Stomach smooth muscle (tissue), 2 donors: Measurements from ENCODE around the gene PLAAT2.
"Not testable (repeated sequence)": the region's sequence is repeated elsewhere in the genome, so short reads cannot be mapped to it uniquely, and the experiment has no call there.

Experiments used
- H3K27ac ChIP-seq: one replicate; pipeline ENCODE4 v1.7.0; 2013; ENCODE audit warnings: mild to moderate bottlenecking, low read length, inconsistent platforms
- H3K27me3 ChIP-seq, 2 donors: one replicate each; pipeline ENCODE4 v1.7.0; 2013; ENCODE audit warnings: low read length in 2 of 2; ENCODE audit not compliant: insufficient read depth in 2 of 2, control insufficient read depth in 1 of 2
- H3K36me3 ChIP-seq, 2 donors: one replicate each; pipeline ENCODE4 v1.7.0; 2013; ENCODE audit warnings: low read length in 2 of 2; ENCODE audit not compliant: control insufficient read depth in 2 of 2, insufficient read depth in 2 of 2
- H3K4me1 ChIP-seq: one replicate; pipeline ENCODE4 v1.7.0; 2013; ENCODE audit warnings: low read length; ENCODE audit not compliant: control insufficient read depth, insufficient read depth
- H3K4me3 ChIP-seq, 2 donors: one replicate each; pipeline ENCODE4 v1.7.0; 2013; ENCODE audit warnings: low read length in 2 of 2
- H3K9ac ChIP-seq, 2 donors: one replicate each; pipeline ENCODE4 v1.7.0; 2013; ENCODE audit warnings: low read length in 2 of 2, mild to moderate bottlenecking in 1 of 2
- H3K9me3 ChIP-seq, 2 donors: one replicate each; pipeline ENCODE4 v1.7.0; 2013; ENCODE audit warnings: low read length in 2 of 2; ENCODE audit not compliant: control insufficient read depth in 2 of 2
- donor health status: healthy.
- donor health status: Pancreatic carcinoma.

Gene PLAAT2

GRCh38 chr11:63530021-63530420, 33.2 kb downstream of the PLAAT2 start:
- Histone ChIP-seq H3K9ac (no peak overlapping the region), H3K36me3 (no peaks in the 10 kb centered on the region), H3K9me3 (no peaks in the 10 kb centered on the region), H3K27ac (no peak overlapping the region), H3K4me3 (no peak overlapping the region), H3K27me3 (no peaks in the 10 kb centered on the region), H3K4me1 (peaks cover 3% of the 10 kb centered on the region)

DNA sequence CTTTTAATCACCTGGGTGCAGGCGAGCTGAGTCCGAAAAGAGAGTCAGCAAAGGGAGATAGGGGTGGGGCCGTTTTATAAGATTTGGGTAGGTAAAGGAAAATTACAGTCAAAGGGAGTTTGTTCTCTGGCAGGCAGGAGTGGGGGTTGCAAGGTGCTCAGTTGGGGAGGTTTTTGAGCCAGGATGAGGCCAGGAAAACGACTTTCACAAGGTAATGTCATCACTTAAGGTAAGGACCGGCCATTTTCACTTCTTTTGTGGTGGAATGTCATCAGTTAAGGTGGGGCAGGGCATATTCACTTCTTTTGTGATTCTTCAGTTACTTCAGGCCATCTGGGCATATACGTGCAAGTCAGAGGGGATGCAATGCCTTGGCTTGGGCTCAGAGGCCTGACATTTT, 33.8 kb downstream of the PLAAT2 start:
- H3K4me3 ChIP-seq, H3K36me3 ChIP-seq, H3K27me3 ChIP-seq, H3K27ac ChIP-seq, H3K9ac ChIP-seq, H3K4me1 ChIP-seq, H3K9me3 ChIP-seq: not testable (repeated sequence)

DNA sequence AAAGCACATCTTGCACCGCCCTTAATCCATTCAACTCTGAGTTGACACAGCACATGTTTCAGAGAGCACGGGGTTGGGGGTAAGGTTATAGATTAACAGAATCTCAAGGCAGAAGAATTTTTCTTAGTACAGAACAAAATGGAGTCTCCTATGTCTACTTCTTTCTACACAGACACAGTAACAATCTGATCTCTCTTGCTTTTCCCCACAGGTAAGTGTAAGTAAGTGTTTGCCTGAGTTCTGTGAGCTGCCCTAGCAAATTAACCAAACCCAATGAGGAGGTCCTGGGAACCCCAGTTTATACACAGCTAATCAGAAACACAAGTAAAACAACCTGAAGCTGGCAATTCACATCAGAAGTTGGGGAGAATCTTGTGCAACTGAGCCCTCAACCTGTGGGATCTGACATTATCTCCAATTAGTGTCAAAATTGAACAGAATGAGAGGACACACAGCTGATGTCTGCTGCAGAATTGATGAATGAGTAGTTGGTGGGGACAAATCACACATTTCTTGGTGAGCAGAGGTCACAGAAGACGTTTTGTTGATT, 34.4 kb downstream of the PLAAT2 start:
- not testable (repeated sequence) for H3K27ac ChIP-seq, H3K36me3 ChIP-seq, H3K9ac ChIP-seq, H3K27me3 ChIP-seq, H3K4me3 ChIP-seq, H3K9me3 ChIP-seq, H3K4me1 ChIP-seq

DNA sequence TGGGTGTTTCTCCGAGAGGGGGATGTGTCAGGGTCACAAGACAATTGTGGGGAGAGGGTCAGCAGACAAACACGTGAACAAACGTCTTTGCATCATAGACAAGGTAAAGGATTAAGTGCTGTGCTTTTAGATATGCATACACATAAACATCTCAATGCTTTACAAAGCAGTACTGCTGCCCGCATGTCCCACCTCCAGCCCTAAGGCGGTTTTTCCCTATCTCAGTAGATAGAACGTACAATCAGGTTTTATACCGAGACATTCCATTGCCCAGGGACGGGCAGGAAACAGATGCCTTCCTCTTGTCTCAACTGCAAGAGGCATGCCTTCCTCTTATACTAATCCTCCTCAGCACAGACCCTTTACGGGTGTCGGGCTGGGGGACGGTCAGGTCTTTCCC, 35.0 kb downstream of the PLAAT2 start:
- H3K27ac ChIP-seq, H3K9ac ChIP-seq, H3K36me3 ChIP-seq, H3K9me3 ChIP-seq, H3K4me3 ChIP-seq, H3K27me3 ChIP-seq, H3K4me1 ChIP-seq: not testable (repeated sequence)

GRCh38 chr11:63527667-63528066, 35.5 kb downstream of the PLAAT2 start:
- Histone ChIP-seq H3K4me1 (no peaks in the 10 kb centered on the region), H3K27ac (no peak overlapping the region), H3K36me3 (no peaks in the 10 kb centered on the region), H3K9ac (no peak overlapping the region), H3K9me3 (no peaks in the 10 kb centered on the region), H3K4me3 (no peak overlapping the region), H3K27me3 (no peaks in the 10 kb centered on the region)

DNA sequence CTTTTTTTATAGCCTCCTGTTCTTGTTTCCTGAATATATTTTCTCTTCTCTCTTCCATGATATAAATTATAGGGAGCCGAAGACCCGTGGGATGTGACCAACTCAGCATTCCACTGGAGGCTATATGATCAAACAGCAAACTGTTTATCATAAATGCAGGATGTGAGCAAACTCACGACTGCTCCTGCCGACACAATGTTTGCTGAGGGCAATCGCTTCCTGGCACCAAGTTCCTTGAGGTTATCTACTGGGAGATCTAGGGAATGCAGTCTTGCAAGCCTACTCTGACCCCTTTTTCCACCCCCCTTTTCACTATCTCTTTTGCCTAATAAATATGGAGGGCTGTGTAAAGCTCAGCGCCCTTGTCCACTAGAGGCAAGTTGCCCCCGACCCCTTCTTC, 40.0 kb downstream of the PLAAT2 start:
- H3K36me3 ChIP-seq = no peaks in the 10 kb centered on the region
- no peaks in the 10 kb centered on the region for H3K9me3 ChIP-seq
- H3K9ac ChIP-seq = no peak overlapping the region
- no peaks in the 10 kb centered on the region for H3K4me1 ChIP-seq
- H3K4me3 ChIP-seq = no peak overlapping the region
- H3K27me3 ChIP-seq = no peaks in the 10 kb centered on the region
- H3K27ac ChIP-seq = no peak overlapping the region

GRCh38 chr11:63521896-63522295, 41.3 kb downstream of the PLAAT2 start:
- Histone ChIP-seq H3K27ac (no peak overlapping the region), H3K9ac (no peak overlapping the region), H3K9me3 (no peaks in the 10 kb centered on the region), H3K4me3 (no peak overlapping the region), H3K36me3 (no peaks in the 10 kb centered on the region), H3K27me3 (no peaks in the 10 kb centered on the region), H3K4me1 (no peaks in the 10 kb centered on the region)

GRCh38 chr11:63520606-63521170, 42.5 kb downstream of the PLAAT2 start:
- no peaks in the 10 kb centered on the region for H3K9me3 ChIP-seq

GRCh38 chr11:63518548-63518947, 44.6 kb downstream of the PLAAT2 start:
- H3K27ac ChIP-seq = no peak overlapping the region
- H3K27me3 ChIP-seq = no peaks in the 10 kb centered on the region
- H3K36me3 ChIP-seq = no peaks in the 10 kb centered on the region
- no peaks in the 10 kb centered on the region for H3K9me3 ChIP-seq
- no peak overlapping the region for H3K9ac ChIP-seq
- no peak overlapping the region for H3K4me3 ChIP-seq
- no peaks in the 10 kb centered on the region for H3K4me1 ChIP-seq

More at GRCh38 chr11:63520606-63521170, 42.5 kb downstream of the PLAAT2 start:
- H3K27ac ChIP-seq = no peak overlapping the region
- no peak overlapping the region for H3K4me3 ChIP-seq
- H3K9ac ChIP-seq = no peak overlapping the region
- no peaks in the 10 kb centered on the region for H3K27me3 ChIP-seq
- no peaks in the 10 kb centered on the region for H3K4me1 ChIP-seq
- H3K36me3 ChIP-seq = no peaks in the 10 kb centered on the region

- no peaks in the 10 kb centered on the region for H3K36me3 ChIP-seq
These were observed 46.0 kb downstream of the PLAAT2 start for GRCh38 chr11:63517156-63517555.

DNA sequence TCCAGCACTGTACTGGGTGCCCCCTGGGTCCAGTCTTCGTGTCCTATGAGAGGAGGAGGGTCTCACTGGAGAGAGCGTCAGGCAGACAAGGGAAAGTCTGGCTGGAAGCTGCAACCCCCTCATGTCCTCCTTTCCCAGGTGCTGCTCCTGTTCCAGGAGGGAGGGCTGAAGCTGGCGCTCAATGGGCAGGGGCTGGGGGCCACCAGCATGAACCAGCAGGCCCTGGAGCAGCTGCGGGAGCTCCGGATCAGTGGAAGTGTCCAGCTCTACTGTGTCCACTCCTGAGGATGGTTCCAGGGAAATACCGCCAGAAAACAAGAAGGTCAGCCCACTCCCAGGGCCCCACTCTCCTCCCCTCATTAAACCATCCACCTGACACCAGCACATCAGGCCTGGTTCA, 47.1 kb downstream of the PLAAT2 start:
- H3K27ac ChIP-seq = no peak overlapping the region
- H3K9ac ChIP-seq = no peak overlapping the region
- H3K4me1 ChIP-seq = no peaks in the 10 kb centered on the region
- no peaks in the 10 kb centered on the region for H3K27me3 ChIP-seq
- no peaks in the 10 kb centered on the region for H3K9me3 ChIP-seq
- H3K4me3 ChIP-seq = no peak overlapping the region
- no peaks in the 10 kb centered on the region for H3K36me3 ChIP-seq

More at GRCh38 chr11:63517156-63517555, 46.0 kb downstream of the PLAAT2 start:
- H3K27ac ChIP-seq = no peak overlapping the region
- no peak overlapping the region for H3K9ac ChIP-seq
- H3K9me3 ChIP-seq = no peaks in the 10 kb centered on the region
- no peak overlapping the region for H3K4me3 ChIP-seq
- H3K27me3 ChIP-seq = no peaks in the 10 kb centered on the region
- no peaks in the 10 kb centered on the region for H3K4me1 ChIP-seq
